ENCODE measurements around the gene C16orf46.

The C16orf46 gene

GRCh38 chr16:81012974-81013373, 64.1 kb downstream of the C16orf46 start:
- no peak for DNase-seq
